ENCODE measurements around the gene LOC101059915. TPM values are rescaled to one million over a fixed set of nuclear protein-coding genes. Genes with fewer than 3 reads are reported as not detected.

The LOC101059915 gene

Small RNA genes within 50 kb of the gene (small RNA-seq; reads per million reads assigned to genes)
- gene BX276092.4: 0 reads per million in 4 donors

Other genes with a start within 250 kb of the LOC101059915 start
- gene OGT, start 134.4 kb upstream of the LOC101059915 start, total RNA-seq: 100 to 1,000 TPM; 216 to 393 (median 242) TPM
- gene OGT, start 134.4 kb upstream of the LOC101059915 start, polyA plus RNA-seq: 100 to 1,000 TPM in 1 of 3 donors, 10 to 100 TPM in 2; 76.8 to 101 (median 87.3) TPM
- gene GCNA, start 89.1 kb upstream of the LOC101059915 start, total RNA-seq: 10 to 100 TPM in 1 of 7 donors, 1 to 10 TPM in 6; 1.9 to 12.8 (median 4.4) TPM
- 1 to 10 TPM; 1.8 to 2.4 (median 1.9) TPM for gene GCNA, start 89.1 kb upstream of the LOC101059915 start, polyA plus RNA-seq
- gene CXCR3, start 49.0 kb upstream of the LOC101059915 start, total RNA-seq: 1 to 10 TPM; 5.6 to 9.4 (median 8.5) TPM
- gene CXCR3, start 49.0 kb upstream of the LOC101059915 start, polyA plus RNA-seq: 10 to 100 TPM in 1 of 3 donors, 1 to 10 TPM in 2; 4.4 to 13.9 (median 6.4) TPM
- gene CXorf49, start 50.7 kb downstream of the LOC101059915 start, total RNA-seq: not detected
- gene CXorf49, start 50.7 kb downstream of the LOC101059915 start, polyA plus RNA-seq: not detected
- gene CXorf49B, start 95.8 kb downstream of the LOC101059915 start, total RNA-seq: not detected
- gene CXorf49B, start 95.8 kb downstream of the LOC101059915 start, polyA plus RNA-seq: not detected
- 10 to 100 TPM in 5 of 7 donors, 1 to 10 TPM in 2; 8.9 to 20.8 (median 11.6) TPM for gene NHSL2, start 243.3 kb downstream of the LOC101059915 start, total RNA-seq
- gene NHSL2, start 243.3 kb downstream of the LOC101059915 start, polyA plus RNA-seq: under 1 TPM; 0.24 to 0.77 (median 0.41) TPM

All from spleen (tissue), 11 donors.